B cell (primary cell): ENCODE measurements around the gene KIAA0825. TPM values are rescaled to one million over a fixed set of nuclear protein-coding genes. Genes with fewer than 3 reads are reported as not detected.

Source experiments
- ATAC-seq: fragments of 200-7000 bp; cut with Tn5 transposase; one replicate; pipeline ENCODE4 v1.10.0; 2021; ENCODE audit warnings: low read depth, mild to moderate bottlenecking, moderate number of reproducible peaks, moderate library complexity
- CTCF ChIA-PET: fragments of 350-600 bp; sonication (Branson Sonifier 250); formaldehyde crosslinking; loops from one replicate; lab custom pipeline; 2021; ENCODE audit warnings: antibody characterized with exemption, inconsistent platforms; lab: Charles Lee
- POLR2A ChIA-PET: fragments of 350-600 bp; sonication (Branson Sonifier 250); formaldehyde crosslinking; loops from one replicate; lab custom pipeline; 2021; ENCODE audit warnings: antibody characterized with exemption; lab: Charles Lee
- DNase-seq: peaks from one replicate; pipeline ENCODE4 v3.0.0; 2013
- H2AFZ ChIP-seq: 2 replicates; pipeline ENCODE4 v1.6.1; 2012; ENCODE audit warnings: mild to moderate bottlenecking, low read depth, low read length; ENCODE audit not compliant: insufficient read depth, poor library complexity, severe bottlenecking
- H3K27ac ChIP-seq, 2 donors: 1 replicate in 1 of 2; 2 replicates in 1 of 2; pipeline ENCODE4 v1.5.1; 2012 to 2013; ENCODE audit warnings: low read length in 2 of 2, mild to moderate bottlenecking in 2 of 2, moderate library complexity in 1 of 2
- H3K27me3 ChIP-seq, 4 experiments: fragments of 200-600 bp in 1 of 4; sonication (generic) in 1 of 4; replicated peaks in 1 of 4; 1 replicate in 2 of 4; 2 replicates in 2 of 4; pipeline versions ENCODE4 v1.6.1 to v1.7.0; 2013 to 2016; ENCODE audit warnings: low read length in 3 of 4, mild to moderate bottlenecking in 2 of 4, mixed read lengths in 1 of 4, moderate library complexity in 1 of 4; ENCODE audit not compliant: insufficient read depth in 4 of 4, control insufficient read depth in 3 of 4; ENCODE audit errors: control extremely low read depth in 1 of 4
- H3K36me3 ChIP-seq, 2 experiments: replicated peaks in 1 of 2; 1 replicate in 1 of 2; 2 replicates in 1 of 2; pipeline versions ENCODE4 v1.6.1 to v1.7.1; 2013; ENCODE audit warnings: low read length in 1 of 2; ENCODE audit not compliant: insufficient read depth in 2 of 2, control insufficient read depth in 1 of 2; ENCODE audit errors: control extremely low read depth in 1 of 2, extremely low read depth in 1 of 2
- H3K4me1 ChIP-seq, 2 donors: fragments of 200-600 bp in 1 of 2; sonication (generic) in 1 of 2; 1 replicate in 1 of 2; 2 replicates in 1 of 2; pipeline versions ENCODE4 v1.5.1 to v1.6.1; 2013 to 2017; ENCODE audit warnings: low read length in 2 of 2; ENCODE audit not compliant: control insufficient read depth in 2 of 2, insufficient read depth in 2 of 2
- H3K4me2 ChIP-seq: replicated peaks from 2 replicates; pipeline ENCODE3; 2012; ENCODE audit warnings: mild to moderate bottlenecking, low read depth, low read length; ENCODE audit not compliant: poor library complexity, severe bottlenecking
- H3K4me3 ChIP-seq, 5 experiments: fragments of 200-600 bp in 1 of 5; sonication (generic) in 1 of 5; 1 replicate in 3 of 5; 2 replicates in 2 of 5; pipeline versions ENCODE4 v1.5.1 to v1.7.0; 2011 to 2016; ENCODE audit warnings: low read length in 4 of 5, mild to moderate bottlenecking in 4 of 5, low read depth in 2 of 5, control low read depth in 1 of 5, moderate library complexity in 1 of 5; ENCODE audit not compliant: insufficient read depth in 1 of 5; ENCODE audit errors: control extremely low read depth in 1 of 5, extremely low read depth in 1 of 5
- H3K79me2 ChIP-seq: fragments of 200-600 bp; sonication (generic); one replicate; pipeline ENCODE4 v1.6.0; 2016; ENCODE audit warnings: low read length; ENCODE audit not compliant: control insufficient read depth, insufficient read depth
- H3K9ac ChIP-seq: fragments of 200-600 bp; sonication (generic); 2 replicates; pipeline ENCODE4 v1.6.1; 2017; ENCODE audit warnings: mild to moderate bottlenecking, low read length, moderate library complexity
- H3K9me3 ChIP-seq, 3 donors: one replicate each; pipeline versions ENCODE4 v1.6.1 to v1.7.1; 2013; ENCODE audit warnings: low read length in 2 of 3; ENCODE audit not compliant: control insufficient read depth in 2 of 3, insufficient read depth in 1 of 3; ENCODE audit errors: control extremely low read depth in 1 of 3
- H4K20me1 ChIP-seq: 2 replicates; pipeline ENCODE4 v1.6.0; 2012; ENCODE audit warnings: mild to moderate bottlenecking, low read length; ENCODE audit not compliant: insufficient read depth, control insufficient read depth, poor library complexity, severe bottlenecking
- H3K27ac Mint-ChIP-seq: one replicate; pipeline ENCODE4 v1.8.0; 2021; ENCODE audit warnings: mixed read lengths
- H3K27me3 Mint-ChIP-seq: one replicate; pipeline ENCODE4 v1.8.0; 2021; ENCODE audit warnings: mixed read lengths
- H3K4me1 Mint-ChIP-seq: one replicate; pipeline ENCODE4 v1.8.0; 2021; ENCODE audit warnings: mixed read lengths
- H3K4me3 Mint-ChIP-seq: one replicate; pipeline ENCODE4 v1.8.0; 2021; ENCODE audit warnings: mixed read lengths
- H3K9me3 Mint-ChIP-seq: one replicate; pipeline ENCODE4 v1.8.0; 2022; ENCODE audit warnings: mixed read lengths; ENCODE audit not compliant: insufficient read depth
- CTCF ChIP-seq: fragments of 200-600 bp; IDR thresholded peaks from one replicate; pipeline ENCODE4 v1.8.0; 2022; ENCODE audit warnings: antibody characterized with exemption, mild to moderate bottlenecking
- EZH2 ChIP-seq: IDR thresholded peaks from 2 replicates; pipeline ENCODE4 v1.6.1; 2012; ENCODE audit warnings: borderline replicate concordance, low read depth, mild to moderate bottlenecking, moderate library complexity, low read length; ENCODE audit not compliant: insufficient read depth, poor library complexity, severe bottlenecking
- WGBS: methylation state at CpG from one replicate; pipeline ENCODE4 v1.1.5; 2013; ENCODE audit warnings: missing lambda C conversion rate; ENCODE audit not compliant: insufficient coverage; 5-methylcytosine and 5-hydroxymethylcytosine counted together
- intact Hi-C: fragments of 100-400 bp; cut with micrococcal nuclease; formaldehyde crosslinking; loops from one replicate; pipeline ENCODE4 v1.10.0; 2022
- polyA plus RNA-seq: library from polyadenylated mRNA; depleted of rRNA; stranded (reverse); fragments of >200 nt; gene quantifications from 2 replicates; pipeline ENCODE4 v1.2.3, GENCODE V29; 2012
- total RNA-seq, 2 donors: library from RNA; stranded (reverse); fragments of 120-200 nt in 1 of 2; gene quantifications; 1 replicate in 1 of 2; 2 replicates in 1 of 2; pipeline versions ENCODE4 v1.2.3 to v1.2.4, GENCODE V29; 2013 to 2022

The KIAA0825 gene
- total and polyA plus RNA-seq, 2 donors (not counting 1 experiment from before 2014, with no cell fraction given), result 0.43 to 2.7 TPM

DNA sequence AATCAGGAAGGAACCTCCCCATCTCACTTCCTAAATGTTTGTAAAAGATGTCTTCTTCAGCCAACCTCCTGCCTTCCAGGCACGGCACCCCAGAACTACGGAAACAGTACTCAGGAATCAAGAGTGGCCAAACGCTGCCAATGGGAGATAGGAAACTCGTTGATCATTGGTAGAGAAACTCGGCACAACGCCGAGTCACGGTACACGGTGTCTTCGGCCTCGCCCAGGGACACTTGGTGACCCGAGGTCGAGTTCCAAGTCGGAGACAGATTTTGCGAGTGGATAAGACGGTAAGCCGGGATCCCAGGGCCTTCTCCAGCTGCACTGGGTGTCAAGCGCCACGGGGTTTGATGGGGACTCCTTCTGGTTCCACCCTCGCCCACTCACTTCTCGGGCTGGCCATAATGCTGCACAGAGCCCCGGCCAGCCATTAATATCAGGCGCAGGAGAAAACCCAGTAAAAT is 343 bp downstream of the KIAA0825 start:
- Mint-ChIP-seq H3K27me3 (no peaks in the 10 kb centered on the region), H3K4me3 (peak overlapping the region; percentile 96), H3K9me3 (no peaks in the 10 kb centered on the region), H3K27ac (peak overlapping the region; percentile 92), H3K4me1 (peaks cover 22% of the 10 kb centered on the region)
- ATAC-seq (peak; percentile 2), DNase-seq (no peak)
- Histone ChIP-seq H3K79me2 (peaks cover 26% of the 10 kb centered on the region), H3K4me1 (peaks cover 18% of the 10 kb centered on the region in 2 donors), H3K4me2 (peak overlapping the region; percentile 80), H3K36me3 (peaks cover 0 to 3% of the 10 kb centered on the region in 2 experiments), H3K4me3 (peak overlapping the region; percentile 73 to 96 (median 90)), H3K27me3 (no peaks in the 10 kb centered on the region), H2AFZ (peak overlapping the region; percentile 94), H4K20me1 (no peaks in the 10 kb centered on the region), H3K9me3 (no peaks in the 10 kb centered on the region), H3K9ac (peak overlapping the region; percentile 75), H3K27ac (peak overlapping the region; percentile 22 to 64)
- TF ChIP-seq CTCF (no peak), EZH2 (no peak)
- CTCF ChIA-PET, result interaction anchor here (2.1 kb wide), 1 partner anchor 120 kb away, joined by 6 read pairs; no protein-coding TSS in a partner anchor
- WGBS, result 1% methylated on average over 23 of the region's 23 CpGs
- POLR2A ChIA-PET, result interaction anchor here (1.8 kb wide), 1 partner anchor 11 kb away, joined by 3 read pairs; no protein-coding TSS in a partner anchor
- intact Hi-C loops, result loop anchor here (1.0 to 10.0 kb wide), 3 partner anchors 74 to 937 kb away; partner anchors contain the start of genes ARSK and SKIC3

GRCh38 chr5:94615862-94616261 is 2.5 kb downstream of the KIAA0825 start:
- H3K4me2 ChIP-seq, result no peak overlapping the region
- no peak for DNase-seq
- H3K4me3 ChIP-seq, result no peak overlapping the region
- H3K27ac ChIP-seq, result no peak overlapping the region
- H3K27me3 ChIP-seq, result no peaks in the 10 kb centered on the region
- peaks cover 18% of the 10 kb centered on the region in 2 donors for H3K4me1 ChIP-seq
- peaks cover 14% of the 10 kb centered on the region for H3K79me2 ChIP-seq
- H3K4me3 Mint-ChIP-seq, result no peak overlapping the region
- H3K9me3 ChIP-seq, result no peaks in the 10 kb centered on the region
- peaks cover 22% of the 10 kb centered on the region for H3K4me1 Mint-ChIP-seq
- POLR2A ChIA-PET, result interaction anchor here (0.6 kb wide), 1 partner anchor 9 kb away, joined by 4 read pairs; no protein-coding TSS in a partner anchor
- TF ChIP-seq EZH2, result no peak
- TF ChIP-seq CTCF, result no peak
- H2AFZ ChIP-seq, result no peak overlapping the region
- H3K27me3 Mint-ChIP-seq, result no peaks in the 10 kb centered on the region
- WGBS, result 94% methylated on average over 2 of the region's 3 CpGs
- no peak overlapping the region for H3K27ac Mint-ChIP-seq
- intact Hi-C loops, result loop anchor here (2.0 to 10.0 kb wide), 3 partner anchors 76 to 939 kb away; partner anchors contain the start of genes ARSK and SKIC3
- ATAC-seq, result no peak
- CTCF ChIA-PET, result interaction anchor here (4.1 kb wide), 1 partner anchor 122 kb away, joined by 26 read pairs; no protein-coding TSS in a partner anchor
- H3K36me3 ChIP-seq, result peaks cover 0 to 3% of the 10 kb centered on the region in 2 experiments
- no peaks in the 10 kb centered on the region for H3K9me3 Mint-ChIP-seq
- H3K9ac ChIP-seq, result no peak overlapping the region
- H4K20me1 ChIP-seq, result no peaks in the 10 kb centered on the region
